Ishikawa (cell line): ENCODE results near the gene OCIAD2.

Experiments used
- CEBPB ChIP-seq: IDR thresholded peaks from 2 replicates; pipeline ENCODE4 v1.6.1; 2012
- CREB1 ChIP-seq: IDR thresholded peaks from 2 replicates; pipeline ENCODE4 v1.6.1; 2012; ENCODE audit warnings: low read depth
- EGR1 ChIP-seq: IDR thresholded peaks from 2 replicates; pipeline ENCODE4 v1.6.1; 2012
- EP300 ChIP-seq: IDR thresholded peaks from 2 replicates; pipeline ENCODE4 v1.6.1; 2012; ENCODE audit warnings: borderline replicate concordance
- FOXM1 ChIP-seq: IDR thresholded peaks from 2 replicates; pipeline ENCODE4 v1.6.1; 2012; ENCODE audit warnings: low read depth, borderline replicate concordance
- MAX ChIP-seq: IDR thresholded peaks from 2 replicates; pipeline ENCODE4 v1.6.1; 2012
- NFIC ChIP-seq: IDR thresholded peaks from 2 replicates; pipeline ENCODE4 v1.6.1; 2012
- RAD21 ChIP-seq: IDR thresholded peaks from 2 replicates; pipeline ENCODE4 v1.6.1; 2012; ENCODE audit warnings: low read depth
- REST ChIP-seq: IDR thresholded peaks from 2 replicates; pipeline ENCODE4 v1.6.1; 2012; ENCODE audit warnings: low read depth, mild to moderate bottlenecking
- TAF1 ChIP-seq: IDR thresholded peaks from 2 replicates; pipeline ENCODE4 v1.6.1; 2012; ENCODE audit warnings: low read depth, mild to moderate bottlenecking
- TCF12 ChIP-seq: IDR thresholded peaks from 2 replicates; pipeline ENCODE4 v1.6.1; 2012; ENCODE audit warnings: low read depth
- TEAD4 ChIP-seq: IDR thresholded peaks from 2 replicates; pipeline ENCODE4 v1.6.1; 2012
- YY1 ChIP-seq: IDR thresholded peaks from 2 replicates; pipeline ENCODE4 v1.6.1; 2012; ENCODE audit warnings: low read depth
- ZBTB7A ChIP-seq: IDR thresholded peaks from 2 replicates; pipeline ENCODE4 v1.6.1; 2012; ENCODE audit warnings: low read depth

DNA sequence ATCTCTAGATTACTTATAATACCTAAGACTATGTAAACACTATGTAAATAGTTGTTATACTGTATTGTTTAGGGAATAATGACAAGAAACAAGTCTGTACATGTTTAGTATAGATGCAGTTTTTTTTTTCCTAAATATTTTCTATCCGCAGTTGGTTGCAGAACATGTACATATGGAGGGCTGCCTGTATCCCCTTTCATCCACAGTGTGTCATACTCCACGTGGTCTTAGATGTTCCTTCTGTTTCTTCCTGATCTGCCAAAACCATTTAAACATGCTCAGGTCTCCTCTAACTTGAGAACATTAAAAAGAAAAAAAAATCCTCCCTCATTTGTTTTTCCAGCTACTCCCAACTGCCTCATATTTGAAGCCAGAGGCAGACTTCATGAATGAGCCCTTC lies 61.7 kb downstream of the OCIAD2 start:
- TF ChIP-seq TCF12: no peak
- TF ChIP-seq REST: no peak
- TF ChIP-seq NFIC: no peak
- no peak for TF ChIP-seq ZBTB7A
- no peak for TF ChIP-seq YY1
- TF ChIP-seq EGR1: no peak
- TF ChIP-seq RAD21: no peak
- no peak for TF ChIP-seq MAX
- no peak for TF ChIP-seq EP300
- TF ChIP-seq FOXM1: no peak
- TF ChIP-seq CEBPB: no peak
- TF ChIP-seq TAF1: no peak
- TF ChIP-seq CREB1: no peak
- TF ChIP-seq TEAD4: no peak
